Panc1 (cell line): ENCODE data around the gene CACNA1C.

Experiments
- POLR2AphosphoS5 ChIP-seq: IDR thresholded peaks from 2 replicates; pipeline ENCODE4 v1.6.1; 2012; ENCODE audit warnings: mild to moderate bottlenecking, low read depth, low read length, moderate library complexity
- SIN3A ChIP-seq: IDR thresholded peaks from 2 replicates; pipeline ENCODE4 v1.6.1; 2012; ENCODE audit warnings: low read depth, mild to moderate bottlenecking, low read length, moderate library complexity, borderline replicate concordance; ENCODE audit not compliant: insufficient read depth
- TF ChIP-seq, protein P1 (sequence below): fragments of 450-650 bp; IDR thresholded peaks from 2 replicates; pipeline ENCODE4 v1.5.1; 2017; ENCODE audit warnings: mild to moderate bottlenecking
- TF ChIP-seq, protein P2 (sequence below), 2 experiments: IDR thresholded peaks; 2 replicates each; pipeline ENCODE4 v1.6.1; 2011 to 2012; ENCODE audit warnings: low read depth in 2 of 2, control low read depth in 1 of 2, low read length in 1 of 2, mild to moderate bottlenecking in 1 of 2, moderate library complexity in 1 of 2; ENCODE audit not compliant: insufficient read depth in 1 of 2

DNA sequence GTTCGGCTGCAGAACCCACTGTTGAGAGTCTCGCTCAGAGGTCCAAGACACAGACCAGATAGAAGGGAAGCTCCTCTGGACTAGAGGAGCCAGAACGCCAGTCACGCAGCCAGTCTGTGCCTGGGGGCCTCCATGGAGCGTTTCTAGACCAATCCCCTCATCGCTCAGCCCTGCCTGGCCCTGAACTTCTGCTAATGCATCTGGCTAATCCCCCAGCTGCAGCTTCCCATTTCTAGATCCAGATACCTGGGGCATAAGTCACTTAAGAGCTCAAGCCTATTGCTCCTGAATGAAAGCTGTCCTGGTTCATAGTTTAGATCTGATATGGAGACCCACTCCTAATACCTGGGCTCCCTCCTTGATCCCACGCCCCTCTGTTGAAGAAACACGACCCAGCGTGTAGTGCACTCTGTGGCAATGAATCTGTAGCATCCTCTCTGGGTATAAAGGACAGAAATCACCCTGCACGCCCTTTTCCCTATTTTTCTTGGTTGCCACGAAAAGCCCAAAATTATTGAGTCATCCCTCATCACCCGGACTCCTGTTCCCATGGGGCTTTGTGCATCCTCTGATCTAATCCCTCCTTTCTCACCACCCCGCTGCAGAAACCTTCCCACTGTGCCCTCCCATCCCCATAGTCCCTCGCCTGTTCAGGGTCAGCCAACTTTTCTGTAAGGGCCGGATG is 400.4 kb downstream of the CACNA1C start:
- TF ChIP-seq POLR2AphosphoS5 (no peak), SIN3A (no peak)
- TF ChIP-seq, protein P1, sequence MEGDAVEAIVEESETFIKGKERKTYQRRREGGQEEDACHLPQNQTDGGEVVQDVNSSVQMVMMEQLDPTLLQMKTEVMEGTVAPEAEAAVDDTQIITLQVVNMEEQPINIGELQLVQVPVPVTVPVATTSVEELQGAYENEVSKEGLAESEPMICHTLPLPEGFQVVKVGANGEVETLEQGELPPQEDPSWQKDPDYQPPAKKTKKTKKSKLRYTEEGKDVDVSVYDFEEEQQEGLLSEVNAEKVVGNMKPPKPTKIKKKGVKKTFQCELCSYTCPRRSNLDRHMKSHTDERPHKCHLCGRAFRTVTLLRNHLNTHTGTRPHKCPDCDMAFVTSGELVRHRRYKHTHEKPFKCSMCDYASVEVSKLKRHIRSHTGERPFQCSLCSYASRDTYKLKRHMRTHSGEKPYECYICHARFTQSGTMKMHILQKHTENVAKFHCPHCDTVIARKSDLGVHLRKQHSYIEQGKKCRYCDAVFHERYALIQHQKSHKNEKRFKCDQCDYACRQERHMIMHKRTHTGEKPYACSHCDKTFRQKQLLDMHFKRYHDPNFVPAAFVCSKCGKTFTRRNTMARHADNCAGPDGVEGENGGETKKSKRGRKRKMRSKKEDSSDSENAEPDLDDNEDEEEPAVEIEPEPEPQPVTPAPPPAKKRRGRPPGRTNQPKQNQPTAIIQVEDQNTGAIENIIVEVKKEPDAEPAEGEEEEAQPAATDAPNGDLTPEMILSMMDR = no peak
- TF ChIP-seq, protein P2, sequence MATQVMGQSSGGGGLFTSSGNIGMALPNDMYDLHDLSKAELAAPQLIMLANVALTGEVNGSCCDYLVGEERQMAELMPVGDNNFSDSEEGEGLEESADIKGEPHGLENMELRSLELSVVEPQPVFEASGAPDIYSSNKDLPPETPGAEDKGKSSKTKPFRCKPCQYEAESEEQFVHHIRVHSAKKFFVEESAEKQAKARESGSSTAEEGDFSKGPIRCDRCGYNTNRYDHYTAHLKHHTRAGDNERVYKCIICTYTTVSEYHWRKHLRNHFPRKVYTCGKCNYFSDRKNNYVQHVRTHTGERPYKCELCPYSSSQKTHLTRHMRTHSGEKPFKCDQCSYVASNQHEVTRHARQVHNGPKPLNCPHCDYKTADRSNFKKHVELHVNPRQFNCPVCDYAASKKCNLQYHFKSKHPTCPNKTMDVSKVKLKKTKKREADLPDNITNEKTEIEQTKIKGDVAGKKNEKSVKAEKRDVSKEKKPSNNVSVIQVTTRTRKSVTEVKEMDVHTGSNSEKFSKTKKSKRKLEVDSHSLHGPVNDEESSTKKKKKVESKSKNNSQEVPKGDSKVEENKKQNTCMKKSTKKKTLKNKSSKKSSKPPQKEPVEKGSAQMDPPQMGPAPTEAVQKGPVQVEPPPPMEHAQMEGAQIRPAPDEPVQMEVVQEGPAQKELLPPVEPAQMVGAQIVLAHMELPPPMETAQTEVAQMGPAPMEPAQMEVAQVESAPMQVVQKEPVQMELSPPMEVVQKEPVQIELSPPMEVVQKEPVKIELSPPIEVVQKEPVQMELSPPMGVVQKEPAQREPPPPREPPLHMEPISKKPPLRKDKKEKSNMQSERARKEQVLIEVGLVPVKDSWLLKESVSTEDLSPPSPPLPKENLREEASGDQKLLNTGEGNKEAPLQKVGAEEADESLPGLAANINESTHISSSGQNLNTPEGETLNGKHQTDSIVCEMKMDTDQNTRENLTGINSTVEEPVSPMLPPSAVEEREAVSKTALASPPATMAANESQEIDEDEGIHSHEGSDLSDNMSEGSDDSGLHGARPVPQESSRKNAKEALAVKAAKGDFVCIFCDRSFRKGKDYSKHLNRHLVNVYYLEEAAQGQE (IDR thresholded peaks at IDR 0.05; ENCODE audit: insufficient read depth in 1 of 2, low read depth in 2 of 2, low read length in 1 of 2) = no peak
